ENCODE data around the gene BIRC3. TPM values are rescaled to one million over a fixed set of nuclear protein-coding genes. Genes with fewer than 3 reads are reported as not detected.

Gene BIRC3
- total RNA-seq, 1 donor from 2014 or later, result 1.0 TPM

GRCh38 chr11:102357116-102357515 is 39.8 kb downstream of the BIRC3 start:
- H3K4me1 Mint-ChIP-seq (ENCODE audit: unreplicated experiment), result peaks cover 19% of the 10 kb centered on the region
- peaks cover 58% of the 10 kb centered on the region for H3K36me3 Mint-ChIP-seq (ENCODE audit: unreplicated experiment)
- no peak for TF ChIP-seq CTCF (IDR thresholded peaks at IDR 0.05)

GRCh38 chr11:102359372-102359771 is 42.1 kb downstream of the BIRC3 start:
- no peaks in the 10 kb centered on the region for H3K27me3 Mint-ChIP-seq (ENCODE audit: unreplicated experiment)
- H3K4me1 Mint-ChIP-seq (ENCODE audit: unreplicated experiment), result peaks cover 19% of the 10 kb centered on the region
- no peak for TF ChIP-seq CTCF (IDR thresholded peaks at IDR 0.05)
- H3K4me3 Mint-ChIP-seq (ENCODE audit: unreplicated experiment), result no peak overlapping the region
- peaks cover 52% of the 10 kb centered on the region for H3K36me3 Mint-ChIP-seq (ENCODE audit: unreplicated experiment)
- no peak overlapping the region for H3K27ac Mint-ChIP-seq (ENCODE audit: unreplicated experiment)
- H3K9me3 Mint-ChIP-seq (ENCODE audit: unreplicated experiment), result no peaks in the 10 kb centered on the region
- DNase-seq (ENCODE audit: extremely low spot score, unreplicated experiment), result no peak

More at GRCh38 chr11:102357116-102357515, 39.8 kb downstream of the BIRC3 start:
- Mint-ChIP-seq H3K27me3 (ENCODE audit: unreplicated experiment) (no peaks in the 10 kb centered on the region), H3K27ac (ENCODE audit: unreplicated experiment) (peak overlapping the region; percentile 2), H3K4me3 (ENCODE audit: unreplicated experiment) (no peak overlapping the region), H3K9me3 (ENCODE audit: unreplicated experiment) (no peaks in the 10 kb centered on the region)
- no peak for DNase-seq (ENCODE audit: extremely low spot score, unreplicated experiment)

GRCh38 chr11:102360681-102361080 is 43.4 kb downstream of the BIRC3 start:
- peak overlapping the region; percentile 33 for H3K27ac Mint-ChIP-seq (ENCODE audit: unreplicated experiment)
- H3K4me1 Mint-ChIP-seq (ENCODE audit: unreplicated experiment), result peaks cover 17% of the 10 kb centered on the region
- no peak for TF ChIP-seq CTCF (IDR thresholded peaks at IDR 0.05)
- no peaks in the 10 kb centered on the region for H3K9me3 Mint-ChIP-seq (ENCODE audit: unreplicated experiment)
- no peak for DNase-seq (ENCODE audit: extremely low spot score, unreplicated experiment)
- no peak overlapping the region for H3K4me3 Mint-ChIP-seq (ENCODE audit: unreplicated experiment)
- H3K36me3 Mint-ChIP-seq (ENCODE audit: unreplicated experiment), result peaks cover 48% of the 10 kb centered on the region
- H3K27me3 Mint-ChIP-seq (ENCODE audit: unreplicated experiment), result no peaks in the 10 kb centered on the region

- H3K4me3 Mint-ChIP-seq (ENCODE audit: unreplicated experiment), result no peak overlapping the region
- H3K27ac Mint-ChIP-seq (ENCODE audit: unreplicated experiment), result no peak overlapping the region
- H3K9me3 Mint-ChIP-seq (ENCODE audit: unreplicated experiment), result no peaks in the 10 kb centered on the region
- no peak for TF ChIP-seq CTCF (IDR thresholded peaks at IDR 0.05)
- H3K4me1 Mint-ChIP-seq (ENCODE audit: unreplicated experiment), result peaks cover 17% of the 10 kb centered on the region
- H3K36me3 Mint-ChIP-seq (ENCODE audit: unreplicated experiment), result peaks cover 44% of the 10 kb centered on the region
- no peak for DNase-seq (ENCODE audit: extremely low spot score, unreplicated experiment)
- H3K27me3 Mint-ChIP-seq (ENCODE audit: unreplicated experiment), result no peaks in the 10 kb centered on the region
These were observed 44.1 kb downstream of the BIRC3 start for GRCh38 chr11:102361086-102362031.

GRCh38 chr11:102364991-102365390 is 47.7 kb downstream of the BIRC3 start:
- TF ChIP-seq CTCF (IDR thresholded peaks at IDR 0.05), result no peak
- Mint-ChIP-seq H3K4me1 (ENCODE audit: unreplicated experiment) (peaks cover 11% of the 10 kb centered on the region), H3K4me3 (ENCODE audit: unreplicated experiment) (no peak overlapping the region), H3K9me3 (ENCODE audit: unreplicated experiment) (no peaks in the 10 kb centered on the region), H3K27ac (ENCODE audit: unreplicated experiment) (peak overlapping the region; percentile 13), H3K36me3 (ENCODE audit: unreplicated experiment) (peaks cover 43% of the 10 kb centered on the region), H3K27me3 (ENCODE audit: unreplicated experiment) (no peaks in the 10 kb centered on the region)
- no peak for DNase-seq (ENCODE audit: extremely low spot score, unreplicated experiment)
